Rectal smooth muscle tissue (tissue), 1 donor: ENCODE measurements around the gene KCTD18.

Source experiments
- H3K27ac ChIP-seq: one replicate; pipeline ENCODE4 v1.7.0; 2013; ENCODE audit warnings: low read depth, low read length, inconsistent platforms
- H3K27me3 ChIP-seq: one replicate; pipeline ENCODE4 v1.7.0; 2013; ENCODE audit warnings: low read length; ENCODE audit not compliant: control insufficient read depth, insufficient read depth
- H3K36me3 ChIP-seq: one replicate; pipeline ENCODE4 v1.7.0; 2013; ENCODE audit warnings: low read length; ENCODE audit not compliant: control insufficient read depth, insufficient read depth
- H3K4me1 ChIP-seq: one replicate; pipeline ENCODE4 v1.7.0; 2013; ENCODE audit warnings: low read length; ENCODE audit not compliant: control insufficient read depth, insufficient read depth
- H3K4me3 ChIP-seq: one replicate; pipeline ENCODE4 v1.7.0; 2013; ENCODE audit warnings: low read length
- H3K9ac ChIP-seq: one replicate; pipeline ENCODE4 v1.7.0; 2013; ENCODE audit warnings: low read length

KCTD18 gene

DNA sequence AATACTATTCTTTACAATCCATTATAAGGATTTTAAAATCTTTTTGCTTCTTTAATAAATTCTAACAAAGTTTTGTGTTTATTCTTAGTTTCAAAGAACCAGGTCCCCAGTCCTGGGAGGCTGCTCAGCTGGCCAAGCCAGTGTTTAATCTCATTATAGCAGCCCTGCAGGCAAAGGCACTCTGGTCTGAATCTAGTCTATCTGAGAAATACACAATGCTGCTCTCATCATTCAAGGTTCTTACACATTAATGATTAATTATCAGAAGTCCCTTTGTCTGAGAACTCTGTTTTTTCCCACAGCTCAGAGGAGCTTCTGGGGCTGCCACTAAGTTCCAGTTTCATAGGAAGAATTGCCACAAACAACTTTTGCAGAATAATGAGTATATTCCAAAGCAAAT, 27.7 kb downstream of the KCTD18 start:
- Histone ChIP-seq H3K27ac (no peak overlapping the region), H3K36me3 (no peaks in the 10 kb centered on the region), H3K4me3 (no peak overlapping the region), H3K9ac (no peak overlapping the region), H3K4me1 (no peaks in the 10 kb centered on the region), H3K27me3 (no peaks in the 10 kb centered on the region)

DNA sequence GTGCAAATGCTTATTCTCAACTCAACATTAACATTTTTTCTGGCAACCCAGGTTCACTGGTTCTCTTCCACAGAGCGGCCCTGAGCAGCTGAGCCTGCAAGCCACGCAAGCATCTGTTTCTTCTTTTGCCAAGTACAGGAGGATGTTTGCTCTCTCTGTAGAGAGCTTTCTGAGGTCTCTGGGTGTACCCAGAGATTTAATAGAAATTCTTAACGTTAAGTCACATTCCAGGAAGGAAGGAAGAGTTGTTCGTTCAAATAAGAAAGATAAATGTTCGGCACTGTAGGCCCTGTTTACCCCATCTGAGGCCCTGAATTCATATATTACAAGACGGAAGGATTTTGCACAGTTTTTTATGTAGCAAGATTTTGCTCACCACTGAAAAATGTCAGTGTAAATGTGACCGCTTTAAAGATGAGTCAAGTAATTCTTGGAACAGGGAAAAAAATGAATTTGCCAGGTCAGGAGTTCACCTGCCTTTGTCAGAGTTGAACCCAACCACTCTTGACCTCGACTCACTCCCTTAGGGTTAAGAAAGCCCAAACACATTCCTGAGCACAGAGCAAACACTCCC, 30.1 kb downstream of the KCTD18 start:
- Histone ChIP-seq H3K4me3 (no peak overlapping the region), H3K27me3 (no peaks in the 10 kb centered on the region), H3K27ac (peak overlapping the region; percentile 69), H3K36me3 (peaks cover 2% of the 10 kb centered on the region), H3K4me1 (no peaks in the 10 kb centered on the region), H3K9ac (no peak overlapping the region)

DNA sequence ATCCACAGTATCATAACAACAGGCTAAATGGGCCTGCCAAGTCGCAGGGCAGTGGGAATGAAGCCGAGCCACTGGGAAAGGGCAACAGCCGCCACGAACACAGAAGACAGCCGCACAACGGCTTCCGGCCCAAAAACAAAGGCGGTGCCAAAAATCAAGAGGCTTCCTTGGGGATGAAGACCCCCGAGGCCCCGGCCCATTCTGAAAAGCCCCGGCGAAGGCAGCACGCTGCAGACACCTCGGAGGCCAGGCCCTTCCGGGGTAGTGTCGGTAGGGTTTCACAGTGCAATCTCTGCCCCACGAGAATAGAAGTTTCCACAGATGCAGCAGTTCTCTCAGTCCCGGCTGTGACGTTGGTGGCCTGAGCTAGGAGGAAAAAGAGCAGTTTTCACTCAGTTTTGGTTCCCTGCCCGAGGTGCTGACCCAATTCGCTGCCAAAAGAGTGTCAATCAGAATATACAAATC, 32.2 kb downstream of the KCTD18 start:
- H3K27ac ChIP-seq = no peak overlapping the region
- H3K4me3 ChIP-seq = no peak overlapping the region
- H3K9ac ChIP-seq = no peak overlapping the region
- no peaks in the 10 kb centered on the region for H3K4me1 ChIP-seq
- peaks cover 6% of the 10 kb centered on the region for H3K36me3 ChIP-seq
- H3K27me3 ChIP-seq = no peaks in the 10 kb centered on the region

GRCh38 chr2:200476836-200477235, 33.0 kb downstream of the KCTD18 start:
- no peak overlapping the region for H3K4me3 ChIP-seq
- H3K27me3 ChIP-seq = no peaks in the 10 kb centered on the region
- no peaks in the 10 kb centered on the region for H3K4me1 ChIP-seq
- H3K36me3 ChIP-seq = peaks cover 7% of the 10 kb centered on the region
- no peak overlapping the region for H3K9ac ChIP-seq
- no peak overlapping the region for H3K27ac ChIP-seq

- Histone ChIP-seq H3K9ac (no peak overlapping the region), H3K36me3 (peaks cover 7% of the 10 kb centered on the region), H3K27ac (no peak overlapping the region)
Observed at GRCh38 chr2:200475795-200476194, 34.1 kb downstream of the KCTD18 start.

DNA sequence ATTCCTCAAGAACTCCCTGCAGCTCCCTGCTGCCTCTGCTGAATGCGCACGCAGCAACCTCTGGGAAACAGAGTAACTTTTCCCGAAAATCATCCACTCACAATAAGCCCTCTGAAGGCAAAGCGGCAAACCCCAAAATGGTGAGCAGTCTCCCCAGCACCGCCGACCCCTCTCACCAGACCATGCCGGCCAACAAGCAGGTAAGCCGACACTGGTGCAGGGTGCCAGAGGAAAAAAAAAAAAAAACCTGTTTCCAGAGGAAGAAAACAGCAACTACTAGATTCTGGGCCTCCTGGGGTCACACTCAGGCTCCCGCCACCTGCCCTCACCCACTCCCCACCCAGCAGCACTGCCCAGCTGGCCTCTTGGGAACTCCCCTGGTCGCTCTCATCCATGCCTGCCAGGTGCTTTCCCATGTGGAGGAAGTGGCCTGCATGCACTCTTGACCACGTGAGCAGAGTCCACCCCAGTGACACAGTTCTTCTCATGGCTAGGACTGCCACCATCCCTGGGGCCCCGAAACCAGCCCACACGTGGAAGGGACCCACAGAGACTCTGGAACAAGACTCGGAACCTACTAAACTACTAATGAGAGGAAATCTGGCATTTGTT, 36.9 kb downstream of the KCTD18 start:
- no peak overlapping the region for H3K4me3 ChIP-seq
- no peak overlapping the region for H3K9ac ChIP-seq
- peaks cover 9% of the 10 kb centered on the region for H3K36me3 ChIP-seq
- H3K27ac ChIP-seq = no peak overlapping the region
- peaks cover 14% of the 10 kb centered on the region for H3K4me1 ChIP-seq
- no peaks in the 10 kb centered on the region for H3K27me3 ChIP-seq

More at GRCh38 chr2:200475795-200476194, 34.1 kb downstream of the KCTD18 start:
- Histone ChIP-seq H3K4me3 (no peak overlapping the region), H3K27me3 (no peaks in the 10 kb centered on the region), H3K4me1 (no peaks in the 10 kb centered on the region)

DNA sequence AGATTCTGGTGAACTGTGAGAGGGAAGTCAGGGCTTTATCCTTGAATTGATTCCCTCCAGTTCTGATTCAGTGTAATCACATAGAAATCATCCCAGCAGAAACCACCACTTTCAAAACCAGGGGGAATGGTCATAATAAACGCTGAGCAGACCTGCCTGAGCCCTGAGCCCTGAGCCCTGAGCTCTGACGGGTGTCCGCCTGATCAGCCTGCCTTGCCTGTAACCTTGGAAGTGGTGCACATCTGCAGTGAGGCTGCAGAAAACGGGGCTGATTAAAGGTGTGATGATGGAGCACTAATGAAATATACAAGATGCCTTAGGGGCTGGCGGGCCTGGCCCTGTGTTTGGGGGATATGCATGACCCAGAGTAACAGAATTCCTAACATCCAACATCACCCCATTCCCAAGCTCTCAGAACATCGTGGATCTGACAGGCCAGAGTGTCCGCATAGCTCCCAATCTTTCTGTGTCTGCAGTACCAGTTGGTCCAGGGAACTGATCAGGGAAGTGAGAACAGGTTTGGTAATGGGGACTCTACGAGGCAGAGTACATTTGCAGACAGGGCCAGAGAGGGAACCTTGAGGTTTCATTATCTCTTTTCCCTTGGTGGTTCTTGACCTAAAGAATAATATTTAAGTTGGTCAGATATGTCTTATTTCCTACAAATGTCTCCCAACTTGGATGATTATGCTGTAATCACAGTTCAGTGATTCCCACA, 37.8 kb downstream of the KCTD18 start:
- Histone ChIP-seq H3K9ac (no peak overlapping the region), H3K4me3 (no peak overlapping the region), H3K36me3 (peaks cover 11% of the 10 kb centered on the region), H3K4me1 (peaks cover 22% of the 10 kb centered on the region), H3K27ac (no peak overlapping the region), H3K27me3 (no peaks in the 10 kb centered on the region)

- H3K27ac ChIP-seq = no peak overlapping the region
- H3K36me3 ChIP-seq = peaks cover 11% of the 10 kb centered on the region
- peaks cover 22% of the 10 kb centered on the region for H3K4me1 ChIP-seq
- H3K4me3 ChIP-seq = no peak overlapping the region
- H3K9ac ChIP-seq = no peak overlapping the region
- H3K27me3 ChIP-seq = no peaks in the 10 kb centered on the region
Observed at GRCh38 chr2:200471324-200471848, 38.5 kb downstream of the KCTD18 start.

DNA sequence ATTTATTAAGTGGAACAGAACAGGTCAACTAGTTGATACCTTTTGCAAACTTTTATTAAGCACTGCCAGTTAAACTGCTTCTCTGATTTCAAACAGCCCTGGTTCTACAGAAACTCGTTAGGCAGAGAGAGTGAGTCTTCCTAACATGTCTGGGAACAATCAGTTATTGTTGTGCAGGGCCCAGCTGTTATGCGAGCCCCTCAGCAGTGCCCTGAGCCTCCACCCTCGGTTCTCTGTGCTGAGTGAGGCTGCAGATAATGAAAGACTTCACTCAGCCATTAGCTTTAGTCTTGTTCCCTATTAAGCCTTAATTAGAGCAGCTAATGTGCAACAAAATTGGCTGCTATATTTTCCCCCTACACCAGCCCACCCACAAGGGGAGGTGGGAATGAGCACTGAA, 39.6 kb downstream of the KCTD18 start:
- no peak overlapping the region for H3K4me3 ChIP-seq
- no peak overlapping the region for H3K9ac ChIP-seq
- peaks cover 11% of the 10 kb centered on the region for H3K36me3 ChIP-seq
- no peaks in the 10 kb centered on the region for H3K27me3 ChIP-seq
- H3K27ac ChIP-seq = peak overlapping the region; percentile 67
- H3K4me1 ChIP-seq = peaks cover 22% of the 10 kb centered on the region

- Histone ChIP-seq H3K9ac (no peak overlapping the region), H3K27ac (peak overlapping the region; percentile 67), H3K27me3 (no peaks in the 10 kb centered on the region), H3K4me1 (peaks cover 22% of the 10 kb centered on the region), H3K36me3 (peaks cover 10% of the 10 kb centered on the region), H3K4me3 (no peak overlapping the region)
Observed at GRCh38 chr2:200469708-200470211, 40.1 kb downstream of the KCTD18 start.

- no peak overlapping the region for H3K9ac ChIP-seq
- no peaks in the 10 kb centered on the region for H3K27me3 ChIP-seq
- H3K4me1 ChIP-seq = peaks cover 22% of the 10 kb centered on the region
- H3K27ac ChIP-seq = peak overlapping the region; percentile 64
- peaks cover 8% of the 10 kb centered on the region for H3K36me3 ChIP-seq
- no peak overlapping the region for H3K4me3 ChIP-seq
Observed at GRCh38 chr2:200467806-200468681, 41.8 kb downstream of the KCTD18 start.
